ENCODE data around the gene ADCY10. TPM values are rescaled to one million over a fixed set of nuclear protein-coding genes. Genes with fewer than 3 reads are reported as not detected.

ADCY10 gene
- total and polyA plus RNA-seq, 2 donors (not counting 1 experiment from before 2014, with no cell fraction given) = 0.09 to 0.17 TPM

DNA sequence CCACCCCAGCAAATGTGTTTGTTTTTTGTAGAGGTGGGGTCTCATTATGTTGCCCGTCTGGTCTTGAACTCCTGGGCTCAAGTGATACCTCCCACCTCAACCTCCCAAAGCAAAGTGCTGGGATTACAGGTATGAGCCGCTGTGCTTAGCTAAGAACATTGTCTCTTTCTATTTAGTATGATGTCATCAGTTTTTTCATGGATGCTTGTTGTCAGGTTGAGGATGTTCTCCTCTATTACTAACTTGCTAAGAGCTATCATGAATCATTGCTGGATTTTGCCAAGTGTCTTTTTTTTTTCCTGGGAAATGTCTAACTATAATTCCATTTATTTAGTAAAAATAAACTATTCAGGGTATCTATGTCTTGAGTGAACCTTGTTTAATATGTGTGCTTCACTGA, 42.0 kb upstream of the ADCY10 start:
- Histone ChIP-seq H3K4me1 (ENCODE audit: control insufficient read depth, extremely low read depth, insufficient read depth, low read length) (no peaks in the 10 kb centered on the region), H3K36me3 (ENCODE audit: control insufficient read depth, insufficient read depth, low read length) (peaks cover 8% of the 10 kb centered on the region), H3K9me3 (ENCODE audit: control insufficient read depth, insufficient read depth, low read depth, low read length) (no peaks in the 10 kb centered on the region), H3K4me3 (replicated peaks in 1 of 4; ENCODE audit: control extremely low read depth in 1 of 4, insufficient read depth in 1 of 4, low read depth in 3 of 4, low read length in 4 of 4) (no peak overlapping the region), H3K4me2 (ENCODE audit: extremely low read depth, insufficient read depth, low read length) (no peak overlapping the region), H3K27ac (ENCODE audit: insufficient read depth, low read length) (no peak overlapping the region), H3K27me3 (ENCODE audit: control insufficient read depth, insufficient read depth, low read length) (no peaks in the 10 kb centered on the region), H2AFZ (ENCODE audit: low read length) (no peak overlapping the region), H4K20me1 (ENCODE audit: control insufficient read depth, extremely low read depth, insufficient read depth, low read length) (no peaks in the 10 kb centered on the region), H3K79me2 (ENCODE audit: control insufficient read depth, insufficient read depth, low read length) (peaks cover 20% of the 10 kb centered on the region), H3K9ac (ENCODE audit: insufficient read depth, low read length) (no peak overlapping the region)
- TF ChIP-seq, protein P1, sequence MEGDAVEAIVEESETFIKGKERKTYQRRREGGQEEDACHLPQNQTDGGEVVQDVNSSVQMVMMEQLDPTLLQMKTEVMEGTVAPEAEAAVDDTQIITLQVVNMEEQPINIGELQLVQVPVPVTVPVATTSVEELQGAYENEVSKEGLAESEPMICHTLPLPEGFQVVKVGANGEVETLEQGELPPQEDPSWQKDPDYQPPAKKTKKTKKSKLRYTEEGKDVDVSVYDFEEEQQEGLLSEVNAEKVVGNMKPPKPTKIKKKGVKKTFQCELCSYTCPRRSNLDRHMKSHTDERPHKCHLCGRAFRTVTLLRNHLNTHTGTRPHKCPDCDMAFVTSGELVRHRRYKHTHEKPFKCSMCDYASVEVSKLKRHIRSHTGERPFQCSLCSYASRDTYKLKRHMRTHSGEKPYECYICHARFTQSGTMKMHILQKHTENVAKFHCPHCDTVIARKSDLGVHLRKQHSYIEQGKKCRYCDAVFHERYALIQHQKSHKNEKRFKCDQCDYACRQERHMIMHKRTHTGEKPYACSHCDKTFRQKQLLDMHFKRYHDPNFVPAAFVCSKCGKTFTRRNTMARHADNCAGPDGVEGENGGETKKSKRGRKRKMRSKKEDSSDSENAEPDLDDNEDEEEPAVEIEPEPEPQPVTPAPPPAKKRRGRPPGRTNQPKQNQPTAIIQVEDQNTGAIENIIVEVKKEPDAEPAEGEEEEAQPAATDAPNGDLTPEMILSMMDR (conservative IDR thresholded peaks at IDR 0.05 in 1 of 2, IDR thresholded peaks at IDR 0.05 in 1 of 2; ENCODE audit: low read depth in 1 of 2, low read length in 2 of 2) = no peak
- TF ChIP-seq EZH2 (IDR thresholded peaks at IDR 0.05; ENCODE audit: low read length, missing control alignments) = no peak
- peak in 1 of 2 donors; percentile 15 for DNase-seq (ENCODE audit: low read depth in 2 of 2)

DNA sequence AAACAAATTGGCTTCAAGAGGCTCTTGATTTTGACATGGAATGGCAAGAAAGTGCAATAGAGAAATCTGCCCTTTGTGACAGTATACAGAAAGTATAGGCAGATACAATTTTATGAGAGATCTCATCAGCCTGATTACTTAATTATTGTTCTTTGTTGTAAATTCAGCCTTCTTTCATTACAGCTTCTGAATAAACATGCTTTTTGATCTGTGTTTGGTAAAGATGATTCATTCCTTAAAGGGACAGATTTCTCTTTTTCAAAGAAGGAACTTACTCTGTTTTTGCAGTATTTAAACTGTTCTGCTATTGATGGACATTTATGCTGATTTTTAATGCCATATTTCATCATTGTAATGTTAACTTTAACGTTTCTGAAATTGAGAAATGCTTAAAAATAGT, 36.6 kb upstream of the ADCY10 start:
- TF ChIP-seq EZH2 (IDR thresholded peaks at IDR 0.05; ENCODE audit: low read length, missing control alignments) = no peak
- TF ChIP-seq, protein P1 (conservative IDR thresholded peaks at IDR 0.05 in 1 of 2, IDR thresholded peaks at IDR 0.05 in 1 of 2; ENCODE audit: low read depth in 1 of 2, low read length in 2 of 2) = no peak
- Histone ChIP-seq H3K79me2 (ENCODE audit: control insufficient read depth, insufficient read depth, low read length) (peaks cover 45% of the 10 kb centered on the region), H3K27me3 (ENCODE audit: control insufficient read depth, insufficient read depth, low read length) (no peaks in the 10 kb centered on the region), H3K4me2 (ENCODE audit: extremely low read depth, insufficient read depth, low read length) (no peak overlapping the region), H4K20me1 (ENCODE audit: control insufficient read depth, extremely low read depth, insufficient read depth, low read length) (peaks cover 3% of the 10 kb centered on the region), H3K9me3 (ENCODE audit: control insufficient read depth, insufficient read depth, low read depth, low read length) (no peaks in the 10 kb centered on the region), H3K4me1 (ENCODE audit: control insufficient read depth, extremely low read depth, insufficient read depth, low read length) (no peaks in the 10 kb centered on the region), H3K27ac (ENCODE audit: insufficient read depth, low read length) (no peak overlapping the region), H2AFZ (ENCODE audit: low read length) (no peak overlapping the region), H3K36me3 (ENCODE audit: control insufficient read depth, insufficient read depth, low read length) (peaks cover 6% of the 10 kb centered on the region), H3K9ac (ENCODE audit: insufficient read depth, low read length) (no peak overlapping the region), H3K4me3 (replicated peaks in 1 of 4; ENCODE audit: control extremely low read depth in 1 of 4, insufficient read depth in 1 of 4, low read depth in 3 of 4, low read length in 4 of 4) (no peak overlapping the region)
- DNase-seq (ENCODE audit: low read depth in 2 of 2) = no peak

- Histone ChIP-seq H3K27ac (ENCODE audit: insufficient read depth, low read length) (no peak overlapping the region), H3K9ac (ENCODE audit: insufficient read depth, low read length) (no peak overlapping the region), H3K9me3 (ENCODE audit: control insufficient read depth, insufficient read depth, low read depth, low read length) (no peaks in the 10 kb centered on the region), H4K20me1 (ENCODE audit: control insufficient read depth, extremely low read depth, insufficient read depth, low read length) (peaks cover 3% of the 10 kb centered on the region), H3K4me2 (ENCODE audit: extremely low read depth, insufficient read depth, low read length) (no peak overlapping the region), H3K36me3 (ENCODE audit: control insufficient read depth, insufficient read depth, low read length) (peaks cover 6% of the 10 kb centered on the region), H2AFZ (ENCODE audit: low read length) (no peak overlapping the region), H3K27me3 (ENCODE audit: control insufficient read depth, insufficient read depth, low read length) (no peaks in the 10 kb centered on the region), H3K4me1 (ENCODE audit: control insufficient read depth, extremely low read depth, insufficient read depth, low read length) (no peaks in the 10 kb centered on the region), H3K79me2 (ENCODE audit: control insufficient read depth, insufficient read depth, low read length) (peaks cover 50% of the 10 kb centered on the region), H3K4me3 (replicated peaks in 1 of 4; ENCODE audit: control extremely low read depth in 1 of 4, insufficient read depth in 1 of 4, low read depth in 3 of 4, low read length in 4 of 4) (no peak overlapping the region)
- no peak for TF ChIP-seq EZH2 (IDR thresholded peaks at IDR 0.05; ENCODE audit: low read length, missing control alignments)
- TF ChIP-seq, protein P1 (conservative IDR thresholded peaks at IDR 0.05 in 1 of 2, IDR thresholded peaks at IDR 0.05 in 1 of 2; ENCODE audit: low read depth in 1 of 2, low read length in 2 of 2) = no peak
- DNase-seq (ENCODE audit: low read depth in 2 of 2) = no peak
These were observed 35.9 kb upstream of the ADCY10 start for GRCh38 chr1:167949785-167950184.

Data from fibroblast of lung (primary cell).